Hair follicle dermal papilla cell (primary cell): ENCODE results near the gene ARHGEF17. TPM values are rescaled to one million over a fixed set of nuclear protein-coding genes. Genes with fewer than 3 reads are reported as not detected.

ENCODE experiments used
- total RNA-seq: library from RNA; depleted of rRNA; stranded (reverse); fragments of >200 nt; gene quantifications from 2 replicates; pipeline ENCODE4 v1.2.3, GENCODE V29; 2012

Gene ARHGEF17, protein sequence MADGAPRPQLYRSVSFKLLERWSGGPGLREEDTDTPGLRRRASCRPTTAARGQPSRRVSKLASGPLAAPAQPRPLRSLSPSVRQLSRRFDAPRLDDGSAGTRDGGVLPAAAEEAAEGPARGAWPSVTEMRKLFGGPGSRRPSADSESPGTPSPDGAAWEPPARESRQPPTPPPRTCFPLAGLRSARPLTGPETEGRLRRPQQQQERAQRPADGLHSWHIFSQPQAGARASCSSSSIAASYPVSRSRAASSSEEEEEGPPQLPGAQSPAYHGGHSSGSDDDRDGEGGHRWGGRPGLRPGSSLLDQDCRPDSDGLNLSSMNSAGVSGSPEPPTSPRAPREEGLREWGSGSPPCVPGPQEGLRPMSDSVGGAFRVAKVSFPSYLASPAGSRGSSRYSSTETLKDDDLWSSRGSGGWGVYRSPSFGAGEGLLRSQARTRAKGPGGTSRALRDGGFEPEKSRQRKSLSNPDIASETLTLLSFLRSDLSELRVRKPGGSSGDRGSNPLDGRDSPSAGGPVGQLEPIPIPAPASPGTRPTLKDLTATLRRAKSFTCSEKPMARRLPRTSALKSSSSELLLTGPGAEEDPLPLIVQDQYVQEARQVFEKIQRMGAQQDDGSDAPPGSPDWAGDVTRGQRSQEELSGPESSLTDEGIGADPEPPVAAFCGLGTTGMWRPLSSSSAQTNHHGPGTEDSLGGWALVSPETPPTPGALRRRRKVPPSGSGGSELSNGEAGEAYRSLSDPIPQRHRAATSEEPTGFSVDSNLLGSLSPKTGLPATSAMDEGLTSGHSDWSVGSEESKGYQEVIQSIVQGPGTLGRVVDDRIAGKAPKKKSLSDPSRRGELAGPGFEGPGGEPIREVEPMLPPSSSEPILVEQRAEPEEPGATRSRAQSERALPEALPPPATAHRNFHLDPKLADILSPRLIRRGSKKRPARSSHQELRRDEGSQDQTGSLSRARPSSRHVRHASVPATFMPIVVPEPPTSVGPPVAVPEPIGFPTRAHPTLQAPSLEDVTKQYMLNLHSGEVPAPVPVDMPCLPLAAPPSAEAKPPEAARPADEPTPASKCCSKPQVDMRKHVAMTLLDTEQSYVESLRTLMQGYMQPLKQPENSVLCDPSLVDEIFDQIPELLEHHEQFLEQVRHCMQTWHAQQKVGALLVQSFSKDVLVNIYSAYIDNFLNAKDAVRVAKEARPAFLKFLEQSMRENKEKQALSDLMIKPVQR (N-terminal part only)
- 58.8 and 70.3 TPM in 2 replicates for total RNA-seq

DNA sequence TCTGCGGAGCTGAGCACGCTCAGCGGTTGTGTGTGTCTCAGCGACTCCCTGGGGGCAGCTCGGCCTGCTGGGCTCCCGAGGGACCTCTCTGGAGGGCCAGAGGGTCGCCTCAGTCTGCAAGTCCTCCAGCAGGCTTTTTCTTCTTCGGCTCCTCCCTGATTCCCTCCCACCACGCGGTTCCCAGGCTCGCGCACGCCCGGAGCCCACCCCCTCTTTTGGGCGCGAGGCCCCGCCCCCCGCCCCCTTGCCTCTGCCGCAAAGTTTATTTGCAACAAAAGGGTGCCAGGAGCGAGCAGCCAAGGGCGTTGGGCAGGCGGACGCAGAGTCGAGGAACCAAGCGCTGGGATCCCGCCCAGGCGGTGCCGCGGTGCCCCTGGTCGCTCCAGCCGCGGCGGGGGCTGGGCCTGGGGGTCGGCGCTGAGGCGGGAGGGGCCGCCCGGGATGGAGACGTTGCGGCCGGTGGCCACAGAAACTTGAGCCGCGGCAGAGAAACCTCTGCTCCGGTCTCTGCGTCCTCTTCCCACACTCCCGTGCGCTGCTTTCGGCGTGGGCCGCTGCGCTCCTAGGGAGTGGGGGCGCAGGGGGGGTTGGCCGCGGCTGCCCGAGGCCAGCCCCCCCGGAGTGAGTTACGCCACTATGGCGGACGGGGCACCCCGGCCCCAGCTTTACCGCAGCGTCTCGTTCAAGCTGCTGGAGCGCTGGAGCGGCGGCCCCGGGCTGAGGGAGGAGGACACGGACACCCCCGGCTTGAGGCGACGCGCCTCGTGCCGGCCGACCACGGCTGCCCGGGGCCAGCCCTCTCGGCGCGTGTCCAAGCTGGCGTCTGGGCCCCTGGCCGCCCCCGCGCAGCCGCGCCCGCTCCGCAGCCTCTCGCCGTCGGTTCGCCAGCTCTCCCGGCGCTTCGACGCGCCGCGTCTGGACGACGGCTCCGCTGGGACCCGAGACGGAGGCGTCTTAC, at the start of gene ARHGEF17:
ARHGEF17 (plus strand) TSS at position 274 of the 958 bp plus-strand sequence; CDS start at position 637, 363 bp downstream.

DNA sequence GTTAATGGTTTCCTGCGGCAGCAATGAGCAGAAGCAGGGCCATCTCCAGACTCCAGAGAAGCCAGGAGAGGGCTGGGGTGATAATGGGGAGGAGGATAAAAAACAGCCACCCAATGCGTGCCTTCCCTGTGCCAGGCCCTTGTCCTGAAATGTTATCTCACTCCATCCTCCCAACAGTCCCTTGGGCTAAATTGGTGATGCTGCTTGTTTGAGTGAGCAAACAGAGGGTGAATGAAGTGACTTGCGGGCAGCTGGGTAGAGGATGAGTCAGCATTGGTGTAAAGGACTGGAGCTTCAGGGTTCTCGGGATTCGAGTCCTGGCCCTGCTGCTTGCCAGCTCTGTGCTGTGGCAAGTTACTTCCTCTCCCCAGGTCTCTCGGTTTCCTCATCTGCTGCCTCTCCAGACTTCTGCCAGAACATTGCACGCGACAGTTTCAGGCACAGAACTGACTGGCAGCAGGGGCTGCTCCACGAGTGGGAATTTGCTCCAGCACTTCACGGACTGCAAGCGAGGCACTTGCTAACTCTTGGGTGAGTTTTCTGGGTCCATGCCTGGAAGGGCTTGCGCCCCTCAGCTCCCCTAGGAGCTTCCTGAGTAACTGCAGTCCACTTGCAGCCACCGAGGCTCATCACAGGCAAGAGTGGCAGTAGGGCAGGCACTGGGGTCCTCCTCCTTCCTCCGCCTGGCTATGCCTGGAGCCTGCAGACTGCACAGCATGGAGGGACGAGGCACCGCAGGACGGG, 36.0 kb upstream of the ARHGEF17 start, which contains the start of gene P2RY6:
P2RY6 (plus strand) TSS at position 403 of the 744 bp plus-strand sequence. CDS start 24,181 bp downstream, outside the sequence.

DNA sequence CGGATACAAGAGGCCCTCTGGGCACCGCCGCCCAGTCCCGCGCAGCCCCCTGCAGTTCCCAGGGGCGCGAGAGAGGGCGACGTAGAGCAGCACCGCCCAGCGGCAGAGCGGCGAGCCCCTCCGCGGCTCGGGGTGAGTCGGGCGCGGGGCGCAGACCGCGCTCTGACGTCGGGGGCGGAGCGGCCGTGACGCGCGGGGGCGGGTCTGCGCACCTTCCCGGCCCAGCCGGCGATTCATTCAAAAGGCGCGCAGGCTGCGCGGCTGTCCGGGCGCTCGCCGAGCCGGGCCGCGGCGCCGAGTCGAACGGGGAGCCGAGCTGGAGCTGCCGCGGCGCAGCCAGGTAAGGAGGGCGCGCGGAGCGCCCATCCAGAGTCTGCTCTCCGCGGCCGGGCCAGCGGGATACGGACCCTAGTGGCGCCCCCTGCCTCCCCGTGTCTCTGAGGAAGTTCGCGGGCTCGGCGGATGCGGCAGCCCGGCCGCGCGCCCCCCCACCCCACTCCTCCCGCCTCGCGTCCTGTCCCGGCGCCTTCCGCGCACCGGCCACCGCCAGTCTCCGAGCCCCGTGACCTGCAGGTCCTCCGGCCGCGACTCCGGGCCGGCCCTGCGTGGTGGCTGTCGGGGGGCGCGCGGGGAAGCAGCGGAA, 68.2 kb downstream of the ARHGEF17 start, which contains the start of gene RELT:
RELT (plus strand) TSS at position 240 of the 643 bp plus-strand sequence. CDS start 12,738 bp downstream, outside the sequence.

Other genes starting within 250 kb of the ARHGEF17 start
- 12.5 and 13.4 TPM in 2 replicates for gene FCHSD2, start 166.0 kb upstream of the ARHGEF17 start, total RNA-seq
- gene P2RY2, start 90.0 kb upstream of the ARHGEF17 start, total RNA-seq, result 0.12 and 0.16 TPM in 2 replicates
- gene P2RY6, start 35.9 kb upstream of the ARHGEF17 start, total RNA-seq, result 0.49 and 0.97 TPM in 2 replicates
- 4.9 and 5.8 TPM in 2 replicates for gene RELT, start 68.1 kb downstream of the ARHGEF17 start, total RNA-seq